Measurements from ENCODE around the gene BEGAIN.

DNA sequence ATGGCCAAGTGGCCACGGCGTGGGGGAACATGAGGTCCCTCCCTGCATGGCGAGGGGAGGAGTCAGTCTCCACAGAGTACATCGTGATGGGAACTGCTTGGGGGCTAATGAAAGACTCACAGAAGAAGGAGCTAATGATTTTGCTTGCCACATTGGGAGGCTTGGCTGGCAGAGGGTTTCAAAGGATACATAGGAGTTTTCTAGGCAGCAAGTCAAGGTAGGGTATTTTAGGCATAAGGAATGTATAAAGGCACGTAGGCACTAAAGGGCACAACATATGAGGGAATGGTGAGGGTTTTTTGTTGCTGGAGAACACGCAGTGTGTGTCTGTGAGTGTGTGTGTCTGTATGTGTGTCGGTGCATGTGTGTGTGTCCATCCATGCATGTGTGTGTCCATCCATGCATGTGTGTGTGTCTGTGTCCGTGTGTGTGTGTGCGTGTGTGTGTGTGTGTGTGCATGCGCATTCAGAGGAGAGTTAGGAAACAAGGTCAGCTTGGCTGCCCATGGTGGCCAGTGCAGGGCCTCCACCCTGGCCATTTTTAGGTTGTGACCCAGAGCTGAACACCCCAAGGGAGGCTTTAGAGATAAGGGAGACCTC is 84.5 kb downstream of the BEGAIN start:
- TF ChIP-seq, protein P1, sequence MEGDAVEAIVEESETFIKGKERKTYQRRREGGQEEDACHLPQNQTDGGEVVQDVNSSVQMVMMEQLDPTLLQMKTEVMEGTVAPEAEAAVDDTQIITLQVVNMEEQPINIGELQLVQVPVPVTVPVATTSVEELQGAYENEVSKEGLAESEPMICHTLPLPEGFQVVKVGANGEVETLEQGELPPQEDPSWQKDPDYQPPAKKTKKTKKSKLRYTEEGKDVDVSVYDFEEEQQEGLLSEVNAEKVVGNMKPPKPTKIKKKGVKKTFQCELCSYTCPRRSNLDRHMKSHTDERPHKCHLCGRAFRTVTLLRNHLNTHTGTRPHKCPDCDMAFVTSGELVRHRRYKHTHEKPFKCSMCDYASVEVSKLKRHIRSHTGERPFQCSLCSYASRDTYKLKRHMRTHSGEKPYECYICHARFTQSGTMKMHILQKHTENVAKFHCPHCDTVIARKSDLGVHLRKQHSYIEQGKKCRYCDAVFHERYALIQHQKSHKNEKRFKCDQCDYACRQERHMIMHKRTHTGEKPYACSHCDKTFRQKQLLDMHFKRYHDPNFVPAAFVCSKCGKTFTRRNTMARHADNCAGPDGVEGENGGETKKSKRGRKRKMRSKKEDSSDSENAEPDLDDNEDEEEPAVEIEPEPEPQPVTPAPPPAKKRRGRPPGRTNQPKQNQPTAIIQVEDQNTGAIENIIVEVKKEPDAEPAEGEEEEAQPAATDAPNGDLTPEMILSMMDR (IDR thresholded peaks at IDR 0.05; ENCODE audit: borderline replicate concordance, extremely low read depth, low read length, poor library complexity, severe bottlenecking) = no peak
- no peak for TF ChIP-seq EZH2 (IDR thresholded peaks at IDR 0.05; ENCODE audit: borderline replicate concordance, low read depth, low read length, severe bottlenecking)

All from DND-41 (cell line).